A673 (cell line): ENCODE data around the gene PHF3. TPM values are rescaled to one million over a fixed set of nuclear protein-coding genes. Genes with fewer than 3 reads are reported as not detected.

Experiments
- BruUV-seq: library from RNA; stranded (reverse); fragments of 400-500 nt; replicated peaks from 2 replicates; lab custom pipeline; 2021; lab: Mats Ljungman, UMichigan
- CTCF ChIA-PET: fragments of 300-600 bp; sonication (Branson Sonifier 250); formaldehyde crosslinking; loops from one replicate; lab custom pipeline; 2022; ENCODE audit warnings: antibody characterized with exemption; lab: Charles Lee
- POLR2A ChIA-PET: fragments of 300-600 bp; sonication (Branson Sonifier 250); formaldehyde crosslinking; loops from one replicate; lab custom pipeline; 2022; ENCODE audit warnings: antibody characterized with exemption; ENCODE audit not compliant: low non-redundant PET; lab: Charles Lee
- DNase-seq: peaks from one replicate; pipeline ENCODE4 v3.0.0-alpha.2; 2015; ENCODE audit warnings: low spot score
- H3K27ac ChIP-seq: fragments of 200-600 bp; sonication (generic); 2 replicates; pipeline ENCODE4 v1.5.1; 2016; ENCODE audit warnings: mixed run types, low read depth, mild to moderate bottlenecking, mixed read lengths, antibody characterized with exemption, low read length; ENCODE audit not compliant: poor library complexity, severe bottlenecking
- H3K27me3 ChIP-seq: fragments of 200-600 bp; sonication (generic); replicated peaks from 2 replicates; pipeline ENCODE4 v1.6.1; 2017; ENCODE audit warnings: mixed run types, low read depth, mild to moderate bottlenecking, mixed read lengths, antibody characterized with exemption, low read length; ENCODE audit not compliant: insufficient read depth, poor library complexity
- H3K36me3 ChIP-seq: fragments of 200-600 bp; sonication (generic); 2 replicates; pipeline ENCODE4 v1.6.1; 2016; ENCODE audit warnings: mixed run types, mild to moderate bottlenecking, mixed read lengths, antibody characterized with exemption, low read length; ENCODE audit not compliant: insufficient read depth, poor library complexity, severe bottlenecking
- H3K4me1 ChIP-seq: fragments of 200-600 bp; sonication (generic); 2 replicates; pipeline ENCODE4 v1.6.1; 2017; ENCODE audit warnings: mixed run types, mild to moderate bottlenecking, mixed read lengths, antibody characterized with exemption, low read length; ENCODE audit not compliant: insufficient read depth, poor library complexity, severe bottlenecking
- H3K4me3 ChIP-seq: fragments of 200-600 bp; sonication (generic); 2 replicates; pipeline ENCODE4 v1.5.1; 2016; ENCODE audit warnings: low read depth, mixed run types, mild to moderate bottlenecking, mixed read lengths, low read length; ENCODE audit not compliant: poor library complexity, severe bottlenecking
- H3K9me3 ChIP-seq: fragments of 200-600 bp; sonication (generic); 2 replicates; pipeline ENCODE4 v1.6.1; 2016; ENCODE audit warnings: mixed run types, low read depth, mild to moderate bottlenecking, mixed read lengths, antibody characterized with exemption, low read length; ENCODE audit not compliant: poor library complexity, severe bottlenecking
- CTCF ChIP-seq: fragments of 300-800, 200-600 bp; sonication (generic); conservative IDR thresholded peaks from 2 replicates; pipeline ENCODE4 v1.5.1; 2017; ENCODE audit warnings: low read depth, mild to moderate bottlenecking, antibody characterized with exemption, low read length, moderate library complexity, mixed read lengths
- EZH2 ChIP-seq: fragments of 200-600 bp; sonication (generic); IDR thresholded peaks from 2 replicates; pipeline ENCODE4 v1.6.1; 2017; ENCODE audit warnings: borderline replicate concordance, low read depth, mild to moderate bottlenecking, mixed read lengths, antibody characterized with exemption, low read length; ENCODE audit not compliant: poor library complexity, severe bottlenecking
- intact Hi-C: fragments of 100-400 bp; cut with micrococcal nuclease; formaldehyde crosslinking; loops from one replicate; pipeline ENCODE4 v1.10.0; 2022; ENCODE audit not compliant: unreplicated experiment
- total RNA-seq: library from RNA; stranded (reverse); gene quantifications from 2 replicates; pipeline ENCODE4 v1.2.3, GENCODE V29; 2021

Gene PHF3
- total RNA-seq, 1 experiment from 2014 or later = 52.0 TPM

DNA sequence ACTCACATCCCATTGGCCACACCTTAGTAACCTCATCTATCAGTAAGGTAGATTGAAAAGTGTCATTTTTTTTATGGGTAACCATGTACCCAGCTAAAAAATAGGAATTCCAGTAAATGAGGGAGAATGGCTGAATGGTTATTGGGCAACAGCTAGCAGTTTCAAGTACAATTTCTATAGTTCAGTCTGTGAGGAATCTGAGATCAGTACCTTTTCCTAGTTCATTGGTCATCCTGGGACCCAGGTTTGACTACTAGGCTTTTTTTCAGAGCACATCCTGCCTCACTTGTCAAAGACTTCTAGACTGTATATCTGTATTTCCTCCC lies 28.3 kb downstream of the PHF3 start:
- Histone ChIP-seq H3K27me3 (no peaks in the 10 kb centered on the region), H3K9me3 (no peaks in the 10 kb centered on the region), H3K4me3 (no peak overlapping the region), H3K4me1 (peaks cover 4% of the 10 kb centered on the region), H3K27ac (no peak overlapping the region), H3K36me3 (no peaks in the 10 kb centered on the region)
- TF ChIP-seq EZH2 (no peak), CTCF (no peak)
- no peak for DNase-seq
- ChIA-PET CTCF (no interaction called here), POLR2A (no interaction called here)
- no TSS peak for BruUV-seq
- intact Hi-C loops = no loop called here

GRCh38 chr6:63671098-63671754 lies 35.6 kb downstream of the PHF3 start:
- Histone ChIP-seq H3K4me3 (no peak overlapping the region), H3K4me1 (peaks cover 23% of the 10 kb centered on the region), H3K36me3 (no peaks in the 10 kb centered on the region), H3K9me3 (no peaks in the 10 kb centered on the region), H3K27me3 (no peaks in the 10 kb centered on the region), H3K27ac (no peak overlapping the region)
- intact Hi-C loops = no loop called here
- no peak for TF ChIP-seq CTCF
- no peak for TF ChIP-seq EZH2
- BruUV-seq = no TSS peak
- ChIA-PET POLR2A (no interaction called here), CTCF (no interaction called here)
- DNase-seq = no peak

DNA sequence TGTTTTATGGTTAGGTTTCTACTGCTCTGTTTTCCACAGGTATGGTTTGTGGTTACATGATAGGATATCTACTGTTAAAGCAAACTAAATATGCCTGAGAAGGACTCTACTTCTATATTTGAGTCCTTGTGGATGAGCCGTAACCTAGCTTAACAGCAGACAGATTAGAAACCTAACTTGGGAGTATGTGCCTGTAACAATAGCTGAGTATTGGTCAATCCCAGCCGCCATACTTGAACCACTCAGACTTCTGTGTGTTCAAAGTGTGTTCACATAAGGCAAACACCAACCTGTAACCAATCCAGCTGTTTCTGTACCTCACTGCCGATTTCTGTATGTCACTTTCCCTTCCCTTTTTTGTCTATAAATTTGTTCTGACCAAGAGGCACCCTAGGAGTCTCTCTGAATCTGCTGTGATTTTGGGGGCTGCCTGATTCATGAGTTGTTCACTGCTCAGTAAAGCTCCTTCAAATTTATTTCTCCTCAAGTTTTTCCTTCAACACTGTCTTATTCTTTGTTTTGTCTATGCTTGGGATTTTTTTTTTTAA lies 37.1 kb downstream of the PHF3 start:
- Histone ChIP-seq H3K4me1 (peaks cover 33% of the 10 kb centered on the region), H3K27me3 (no peaks in the 10 kb centered on the region), H3K36me3 (no peaks in the 10 kb centered on the region), H3K4me3 (no peak overlapping the region), H3K9me3 (no peaks in the 10 kb centered on the region), H3K27ac (no peak overlapping the region)
- CTCF ChIA-PET = no interaction called here
- TF ChIP-seq EZH2 = no peak
- no peak for TF ChIP-seq CTCF
- no peak for DNase-seq
- intact Hi-C loops = no loop called here
- no TSS peak for BruUV-seq
- POLR2A ChIA-PET = no interaction called here
